MM.1S (cell line): ENCODE measurements around the gene TMEM150C.
"Not testable (repeated sequence)": the region's sequence is repeated elsewhere in the genome, so short reads cannot be mapped to it uniquely, and the experiment has no call there.

Source experiments
- DNase-seq: peaks from one replicate; pipeline ENCODE4 v3.0.0-alpha.2; 2015
- H2AFZ ChIP-seq: fragments of 300-600 bp; sonication (generic); 2 replicates; pipeline ENCODE4 v1.6.0; 2016; ENCODE audit warnings: antibody characterized with exemption, low read length
- H3F3A ChIP-seq: fragments of 300-600 bp; sonication (generic); 2 replicates; pipeline ENCODE4 v1.6.1; 2016; ENCODE audit warnings: mild to moderate bottlenecking, antibody characterized with exemption, low read length, moderate library complexity, mixed read lengths; ENCODE audit not compliant: insufficient read depth
- H3K27ac ChIP-seq: fragments of 300-600 bp; sonication (generic); 2 replicates; pipeline ENCODE4 v1.5.1; 2016; ENCODE audit warnings: mild to moderate bottlenecking, low read length
- H3K27me3 ChIP-seq: fragments of 300-600 bp; sonication (generic); replicated peaks from 2 replicates; pipeline ENCODE4 v1.6.0; 2016; ENCODE audit warnings: low read length; ENCODE audit not compliant: insufficient read depth
- H3K36me3 ChIP-seq: fragments of 300-600 bp; sonication (generic); replicated peaks from 2 replicates; pipeline ENCODE4 v1.6.1; 2016; ENCODE audit warnings: mild to moderate bottlenecking, low read length, mixed read lengths; ENCODE audit not compliant: insufficient read depth
- H3K4me1 ChIP-seq: fragments of 300-600 bp; sonication (generic); 2 replicates; pipeline ENCODE4 v1.6.1; 2016; ENCODE audit warnings: low read length, mixed read lengths
- H3K4me2 ChIP-seq: fragments of 300-600 bp; sonication (generic); 2 replicates; pipeline ENCODE4 v1.6.0; 2016; ENCODE audit warnings: low read depth, low read length
- H3K4me3 ChIP-seq: fragments of 300-600 bp; sonication (generic); 2 replicates; pipeline ENCODE4 v1.5.1; 2016; ENCODE audit warnings: low read length, mixed read lengths
- H3K79me2 ChIP-seq: fragments of 300-600 bp; sonication (generic); 2 replicates; pipeline ENCODE4 v1.6.1; 2016; ENCODE audit warnings: mixed run types, low read length, mixed read lengths
- H3K9ac ChIP-seq: fragments of 300-600 bp; sonication (generic); 2 replicates; pipeline ENCODE4 v1.6.1; 2016; ENCODE audit warnings: low read length, mixed read lengths
- H3K9me2 ChIP-seq: fragments of 300-600 bp; sonication (generic); replicated peaks from 2 replicates; pipeline ENCODE4 v1.6.1; 2016; ENCODE audit warnings: mild to moderate bottlenecking, low read length, mixed read lengths; ENCODE audit not compliant: insufficient read depth
- H3K9me3 ChIP-seq: fragments of 300-600 bp; sonication (generic); replicated peaks from 2 replicates; pipeline ENCODE4 v1.6.1; 2016; ENCODE audit warnings: mild to moderate bottlenecking, low read length, mixed read lengths; ENCODE audit not compliant: insufficient read depth
- H4K20me1 ChIP-seq: fragments of 300-600 bp; sonication (generic); 2 replicates; pipeline ENCODE4 v1.6.1; 2016; ENCODE audit warnings: mild to moderate bottlenecking, low read length, moderate library complexity, mixed read lengths; ENCODE audit not compliant: insufficient read depth
- EZH2 ChIP-seq: fragments of 300-600 bp; sonication (generic); optimal IDR thresholded peaks from 2 replicates; pipeline ENCODE3; 2017; ENCODE audit warnings: low read depth, mild to moderate bottlenecking, antibody characterized with exemption, low read length, mixed read lengths
- EZH2phosphoT487 ChIP-seq: fragments of 300-600 bp; sonication (generic); IDR thresholded peaks from 2 replicates; pipeline ENCODE4 v1.6.1; 2018; ENCODE audit warnings: antibody characterized with exemption, low read length
- TF ChIP-seq, protein P1 (sequence below): fragments of 300-600 bp; sonication (generic); IDR thresholded peaks from 2 replicates; pipeline ENCODE4 v1.5.1; 2016; ENCODE audit warnings: antibody characterized with exemption, low read length, mixed read lengths

Gene TMEM150C

GRCh38 chr4:82555276-82555675, 6.5 kb downstream of the TMEM150C start:
- Histone ChIP-seq H3K79me2 (no peaks in the 10 kb centered on the region), H3K4me3 (no peak overlapping the region), H4K20me1 (no peaks in the 10 kb centered on the region), H2AFZ (no peak overlapping the region), H3K9ac (no peak overlapping the region), H3K27me3 (no peaks in the 10 kb centered on the region), H3K4me2 (no peak overlapping the region), H3K27ac (no peak overlapping the region), H3F3A (no peaks in the 10 kb centered on the region), H3K36me3 (no peaks in the 10 kb centered on the region), H3K4me1 (no peaks in the 10 kb centered on the region), H3K9me2 (no peaks in the 10 kb centered on the region), H3K9me3 (no peaks in the 10 kb centered on the region)
- no peak for DNase-seq
- TF ChIP-seq EZH2 (no peak), EZH2phosphoT487 (no peak)
- TF ChIP-seq, protein P1, sequence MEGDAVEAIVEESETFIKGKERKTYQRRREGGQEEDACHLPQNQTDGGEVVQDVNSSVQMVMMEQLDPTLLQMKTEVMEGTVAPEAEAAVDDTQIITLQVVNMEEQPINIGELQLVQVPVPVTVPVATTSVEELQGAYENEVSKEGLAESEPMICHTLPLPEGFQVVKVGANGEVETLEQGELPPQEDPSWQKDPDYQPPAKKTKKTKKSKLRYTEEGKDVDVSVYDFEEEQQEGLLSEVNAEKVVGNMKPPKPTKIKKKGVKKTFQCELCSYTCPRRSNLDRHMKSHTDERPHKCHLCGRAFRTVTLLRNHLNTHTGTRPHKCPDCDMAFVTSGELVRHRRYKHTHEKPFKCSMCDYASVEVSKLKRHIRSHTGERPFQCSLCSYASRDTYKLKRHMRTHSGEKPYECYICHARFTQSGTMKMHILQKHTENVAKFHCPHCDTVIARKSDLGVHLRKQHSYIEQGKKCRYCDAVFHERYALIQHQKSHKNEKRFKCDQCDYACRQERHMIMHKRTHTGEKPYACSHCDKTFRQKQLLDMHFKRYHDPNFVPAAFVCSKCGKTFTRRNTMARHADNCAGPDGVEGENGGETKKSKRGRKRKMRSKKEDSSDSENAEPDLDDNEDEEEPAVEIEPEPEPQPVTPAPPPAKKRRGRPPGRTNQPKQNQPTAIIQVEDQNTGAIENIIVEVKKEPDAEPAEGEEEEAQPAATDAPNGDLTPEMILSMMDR, result no peak

GRCh38 chr4:82553020-82553419, 8.8 kb downstream of the TMEM150C start:
- Histone ChIP-seq H3K4me3 (no peak overlapping the region), H3K9me3 (no peaks in the 10 kb centered on the region), H4K20me1 (no peaks in the 10 kb centered on the region), H3K4me1 (no peaks in the 10 kb centered on the region), H3K27me3 (no peaks in the 10 kb centered on the region), H3F3A (no peaks in the 10 kb centered on the region), H3K79me2 (no peaks in the 10 kb centered on the region), H3K4me2 (no peak overlapping the region), H2AFZ (no peak overlapping the region), H3K9ac (no peak overlapping the region), H3K36me3 (no peaks in the 10 kb centered on the region), H3K27ac (no peak overlapping the region), H3K9me2 (no peaks in the 10 kb centered on the region)
- TF ChIP-seq, protein P1, result no peak
- TF ChIP-seq EZH2phosphoT487, result no peak
- no peak for DNase-seq

DNA sequence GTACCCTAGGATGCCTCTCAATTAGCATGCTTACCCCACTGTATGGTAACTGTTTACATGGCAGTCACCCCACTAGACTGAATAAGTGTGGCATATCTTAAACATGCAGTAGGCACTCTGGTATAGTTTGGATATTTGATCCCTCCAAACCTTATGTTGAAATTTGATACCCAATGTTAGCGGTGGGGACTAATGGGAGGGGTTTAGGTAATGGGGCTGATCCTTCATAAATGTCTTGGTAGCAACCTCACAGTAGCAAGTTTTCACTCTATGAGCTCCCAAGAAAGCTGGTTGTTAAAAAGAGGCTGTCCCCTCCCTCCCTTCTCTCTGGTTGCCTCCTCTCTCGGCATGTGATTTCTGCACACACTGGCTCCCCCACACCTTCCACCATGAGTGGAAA, 10.1 kb downstream of the TMEM150C start:
- Histone ChIP-seq H3F3A (no peaks in the 10 kb centered on the region), H3K4me2 (no peak overlapping the region), H3K79me2 (no peaks in the 10 kb centered on the region), H3K4me3 (no peak overlapping the region), H3K9me3 (no peaks in the 10 kb centered on the region), H2AFZ (no peak overlapping the region), H3K9ac (no peak overlapping the region), H3K36me3 (no peaks in the 10 kb centered on the region), H3K4me1 (no peaks in the 10 kb centered on the region), H3K27ac (no peak overlapping the region), H4K20me1 (no peaks in the 10 kb centered on the region), H3K27me3 (no peaks in the 10 kb centered on the region), H3K9me2 (no peaks in the 10 kb centered on the region)
- no peak for TF ChIP-seq EZH2phosphoT487
- TF ChIP-seq EZH2, result no peak
- TF ChIP-seq, protein P1, result no peak
- DNase-seq, result no peak

- H3K4me1 ChIP-seq, H3K36me3 ChIP-seq, H4K20me1 ChIP-seq, H3K27ac ChIP-seq, H3K9me2 ChIP-seq, H3K79me2 ChIP-seq, H3K4me3 ChIP-seq, H3K27me3 ChIP-seq, H2AFZ ChIP-seq, H3K4me2 ChIP-seq, H3F3A ChIP-seq, DNase-seq, H3K9me3 ChIP-seq, H3K9ac ChIP-seq: not testable (repeated sequence)
These were observed 13.9 kb downstream of the TMEM150C start for GRCh38 chr4:82547850-82548249.
